ENCODE results near the gene ACO1. TPM values are rescaled to one million over a fixed set of nuclear protein-coding genes. Genes with fewer than 3 reads are reported as not detected.

The ACO1 gene
- total RNA-seq, 1 experiment from 2014 or later = 36.2 TPM

DNA sequence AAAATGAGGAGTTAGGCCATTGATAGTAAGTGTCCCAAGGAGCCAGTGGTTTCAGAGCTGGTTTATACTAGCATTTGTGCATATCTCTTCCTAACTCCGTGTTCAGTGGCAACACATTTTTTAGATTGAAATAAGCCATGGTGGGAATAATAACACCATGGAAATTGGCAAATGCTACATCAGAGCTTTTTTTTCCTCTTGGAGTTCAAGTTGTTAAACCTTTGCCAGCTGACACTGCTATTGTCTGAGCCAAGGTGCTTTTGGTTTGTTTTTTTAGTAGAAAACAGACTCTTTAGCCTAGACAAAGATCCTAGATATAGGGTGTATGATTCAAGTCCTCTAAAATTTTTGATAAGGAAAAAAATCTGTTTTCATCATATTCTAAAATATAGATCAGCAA, 2.8 kb downstream of the ACO1 start:
- Histone ChIP-seq H3K4me2 (ENCODE audit: low read length) (no peak overlapping the region), H3K27ac (ENCODE audit: low read depth, low read length) (no peak overlapping the region), H3K4me3 (replicated peaks in 1 of 2; ENCODE audit: low read depth in 1 of 2, low read length in 2 of 2) (no peak overlapping the region), H4K20me1 (ENCODE audit: insufficient read depth) (no peaks in the 10 kb centered on the region), H3K9me2 (ENCODE audit: insufficient read depth) (no peaks in the 10 kb centered on the region), H3K27me3 (ENCODE audit: insufficient read depth, low read length) (no peaks in the 10 kb centered on the region), H3K4me1 (ENCODE audit: control insufficient read depth in 1 of 2, insufficient read depth in 2 of 2, low read length in 2 of 2) (peaks cover 3 to 8% of the 10 kb centered on the region in 2 experiments; a peak in 3 of 4 replicates), H3K79me2 (ENCODE audit: insufficient read depth, low read length) (peaks cover 11% of the 10 kb centered on the region), H3K9me3 (ENCODE audit: control insufficient read depth in 1 of 2, insufficient read depth in 1 of 2, low read depth in 1 of 2, low read length in 2 of 2) (no peaks in the 10 kb centered on the region), H3K9ac (ENCODE audit: low read length) (no peak overlapping the region), H3K36me3 (ENCODE audit: control insufficient read depth in 1 of 2, insufficient read depth in 2 of 2, low read length in 2 of 2) (no peaks in the 10 kb centered on the region), H2AFZ (ENCODE audit: low read depth, low read length, poor library complexity, severe bottlenecking) (no peak overlapping the region)
- ChIA-PET CTCF (no interaction called here), POLR2A (no interaction called here), RAD21 (ENCODE audit: low non-redundant PET in 1 of 2, low total read pairs in 2 of 2, uncharacterized antibody in 2 of 2, unreplicated experiment in 2 of 2) (no interaction called here)
- intact Hi-C loops (cut with micrococcal nuclease) = no loop called here
- ATAC-seq (no peak), DNase-seq (ENCODE audit: low read depth, low spot score) (no peak)
- BruUV-seq (replicated peaks) = no TSS peak
- TF ChIP-seq ZNF274 (IDR thresholded peaks at IDR 0.05; ENCODE audit: low read depth, low read length) = no peak
- TF ChIP-seq, protein P1, sequence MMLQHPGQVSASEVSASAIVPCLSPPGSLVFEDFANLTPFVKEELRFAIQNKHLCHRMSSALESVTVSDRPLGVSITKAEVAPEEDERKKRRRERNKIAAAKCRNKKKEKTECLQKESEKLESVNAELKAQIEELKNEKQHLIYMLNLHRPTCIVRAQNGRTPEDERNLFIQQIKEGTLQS (IDR thresholded peaks at IDR 0.05) = no peak
- TF ChIP-seq EZH2 (IDR thresholded peaks at IDR 0.05) = no peak
- TF ChIP-seq RAD21 (IDR thresholded peaks at IDR 0.05; ENCODE audit: low read depth) = no peak
- no peak for TF ChIP-seq SIN3A (IDR thresholded peaks at IDR 0.05; ENCODE audit: low read depth)
- TF ChIP-seq, protein P2, sequence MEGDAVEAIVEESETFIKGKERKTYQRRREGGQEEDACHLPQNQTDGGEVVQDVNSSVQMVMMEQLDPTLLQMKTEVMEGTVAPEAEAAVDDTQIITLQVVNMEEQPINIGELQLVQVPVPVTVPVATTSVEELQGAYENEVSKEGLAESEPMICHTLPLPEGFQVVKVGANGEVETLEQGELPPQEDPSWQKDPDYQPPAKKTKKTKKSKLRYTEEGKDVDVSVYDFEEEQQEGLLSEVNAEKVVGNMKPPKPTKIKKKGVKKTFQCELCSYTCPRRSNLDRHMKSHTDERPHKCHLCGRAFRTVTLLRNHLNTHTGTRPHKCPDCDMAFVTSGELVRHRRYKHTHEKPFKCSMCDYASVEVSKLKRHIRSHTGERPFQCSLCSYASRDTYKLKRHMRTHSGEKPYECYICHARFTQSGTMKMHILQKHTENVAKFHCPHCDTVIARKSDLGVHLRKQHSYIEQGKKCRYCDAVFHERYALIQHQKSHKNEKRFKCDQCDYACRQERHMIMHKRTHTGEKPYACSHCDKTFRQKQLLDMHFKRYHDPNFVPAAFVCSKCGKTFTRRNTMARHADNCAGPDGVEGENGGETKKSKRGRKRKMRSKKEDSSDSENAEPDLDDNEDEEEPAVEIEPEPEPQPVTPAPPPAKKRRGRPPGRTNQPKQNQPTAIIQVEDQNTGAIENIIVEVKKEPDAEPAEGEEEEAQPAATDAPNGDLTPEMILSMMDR (IDR thresholded peaks at IDR 0.05 in 2 of 3, conservative IDR thresholded peaks at IDR 0.05 in 1 of 3; ENCODE audit: borderline replicate concordance in 1 of 3, insufficient read depth in 1 of 3, low read depth in 2 of 3, low read length in 2 of 3) = no peak
- TF ChIP-seq YY1 (IDR thresholded peaks at IDR 0.05; ENCODE audit: extremely low read depth, insufficient replicate concordance, low read depth, low read length) = no peak
- TF ChIP-seq CBX3 (IDR thresholded peaks at IDR 0.05; ENCODE audit: low read depth) = no peak
- no peak for TF ChIP-seq EZH2phosphoT487 (IDR thresholded peaks at IDR 0.05; ENCODE audit: borderline replicate concordance)
- TF ChIP-seq, protein P3, sequence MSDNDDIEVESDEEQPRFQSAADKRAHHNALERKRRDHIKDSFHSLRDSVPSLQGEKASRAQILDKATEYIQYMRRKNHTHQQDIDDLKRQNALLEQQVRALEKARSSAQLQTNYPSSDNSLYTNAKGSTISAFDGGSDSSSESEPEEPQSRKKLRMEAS (IDR thresholded peaks at IDR 0.05) = no peak
- no peak for TF ChIP-seq EGR1 (IDR thresholded peaks at IDR 0.05; ENCODE audit: low read depth)
